Measurements from ENCODE around the gene KSR2.
"Not testable (repeated sequence)": the region's sequence is repeated elsewhere in the genome, so short reads cannot be mapped to it uniquely, and the experiment has no call there.

Gene KSR2

GRCh38 chr12:117732761-117733548 lies 235.8 kb downstream of the KSR2 start:
- no peak for DNase-seq (ENCODE audit: low read depth, low spot score)
- no peak overlapping the region for H3K4me3 ChIP-seq (ENCODE audit: low read length)

GRCh38 chr12:117731131-117731530 lies 237.7 kb downstream of the KSR2 start:
- not testable (repeated sequence) for DNase-seq (ENCODE audit: low read depth, low spot score); H3K4me3 ChIP-seq (ENCODE audit: low read length)

GRCh38 chr12:117727301-117727700 lies 241.5 kb downstream of the KSR2 start:
- no peak for DNase-seq (ENCODE audit: low read depth, low spot score)

GRCh38 chr12:117724543-117724942 lies 244.2 kb downstream of the KSR2 start:
- DNase-seq (ENCODE audit: low read depth, low spot score), result no peak
- H3K4me3 ChIP-seq (ENCODE audit: low read length), result no peak overlapping the region

More at GRCh38 chr12:117727301-117727700, 241.5 kb downstream of the KSR2 start:
- no peak overlapping the region for H3K4me3 ChIP-seq (ENCODE audit: low read length)

- no peak for DNase-seq (ENCODE audit: low read depth, low spot score)
- H3K4me3 ChIP-seq (ENCODE audit: low read length), result no peak overlapping the region
These were observed 250.2 kb downstream of the KSR2 start for GRCh38 chr12:117718559-117718958.

- no peak overlapping the region for H3K4me3 ChIP-seq (ENCODE audit: low read length)
- DNase-seq (ENCODE audit: low read depth, low spot score), result no peak
These were observed 250.6 kb downstream of the KSR2 start for GRCh38 chr12:117718141-117718540.

- DNase-seq (ENCODE audit: low read depth, low spot score), result no peak
These were observed 254.6 kb downstream of the KSR2 start for GRCh38 chr12:117714203-117714602.

GRCh38 chr12:117710121-117710520 lies 258.7 kb downstream of the KSR2 start:
- no peak for DNase-seq (ENCODE audit: low read depth, low spot score)
- no peak overlapping the region for H3K4me3 ChIP-seq (ENCODE audit: low read length)

More at GRCh38 chr12:117714203-117714602, 254.6 kb downstream of the KSR2 start:
- H3K4me3 ChIP-seq (ENCODE audit: low read length), result no peak overlapping the region

- no peak for DNase-seq (ENCODE audit: low read depth, low spot score)
- H3K4me3 ChIP-seq (ENCODE audit: low read length), result no peak overlapping the region
These were observed 260.9 kb downstream of the KSR2 start for GRCh38 chr12:117707861-117708260.

- H3K4me3 ChIP-seq (ENCODE audit: low read length), result no peak overlapping the region
- DNase-seq (ENCODE audit: low read depth, low spot score), result no peak
These were observed 265.2 kb downstream of the KSR2 start for GRCh38 chr12:117703584-117703983.

GRCh38 chr12:117702741-117703140 lies 266.0 kb downstream of the KSR2 start:
- no peak for DNase-seq (ENCODE audit: low read depth, low spot score)
- no peak overlapping the region for H3K4me3 ChIP-seq (ENCODE audit: low read length)

GRCh38 chr12:117699575-117699974 lies 269.2 kb downstream of the KSR2 start:
- H3K4me3 ChIP-seq (ENCODE audit: low read length), result no peak overlapping the region
- no peak for DNase-seq (ENCODE audit: low read depth, low spot score)

GRCh38 chr12:117699118-117699517 lies 269.7 kb downstream of the KSR2 start:
- H3K4me3 ChIP-seq (ENCODE audit: low read length), result no peak overlapping the region
- DNase-seq (ENCODE audit: low read depth, low spot score), result no peak

GRCh38 chr12:117695956-117696355 lies 272.8 kb downstream of the KSR2 start:
- DNase-seq (ENCODE audit: low read depth, low spot score), result no peak
- H3K4me3 ChIP-seq (ENCODE audit: low read length), result no peak overlapping the region

GRCh38 chr12:117692512-117692911 lies 276.3 kb downstream of the KSR2 start:
- DNase-seq (ENCODE audit: low read depth, low spot score), result no peak
- H3K4me3 ChIP-seq (ENCODE audit: low read length), result no peak overlapping the region

GRCh38 chr12:117689857-117690256 lies 278.9 kb downstream of the KSR2 start:
- no peak for DNase-seq (ENCODE audit: low read depth, low spot score)
- H3K4me3 ChIP-seq (ENCODE audit: low read length), result no peak overlapping the region

- H3K4me3 ChIP-seq (ENCODE audit: low read length), result no peak overlapping the region
- no peak for DNase-seq (ENCODE audit: low read depth, low spot score)
These were observed 280.3 kb downstream of the KSR2 start for GRCh38 chr12:117688446-117688845.

- no peak overlapping the region for H3K4me3 ChIP-seq (ENCODE audit: low read length)
- no peak for DNase-seq (ENCODE audit: low read depth, low spot score)
These were observed 281.8 kb downstream of the KSR2 start for GRCh38 chr12:117686911-117687377.

- DNase-seq (ENCODE audit: low read depth, low spot score), result no peak
- H3K4me3 ChIP-seq (ENCODE audit: low read length), result no peak overlapping the region
These were observed 282.6 kb downstream of the KSR2 start for GRCh38 chr12:117686210-117686609.

GRCh38 chr12:117685110-117685926 lies 283.5 kb downstream of the KSR2 start:
- H3K4me3 ChIP-seq (ENCODE audit: low read length), result no peak overlapping the region
- no peak for DNase-seq (ENCODE audit: low read depth, low spot score)

Measured in Jurkat, Clone E6-1 (cell line).